Heart right ventricle (tissue), 16 donors: ENCODE data around the gene SLC16A13. TPM values are rescaled to one million over a fixed set of nuclear protein-coding genes. Genes with fewer than 3 reads are reported as not detected.

Experiments used
- ATAC-seq, 8 donors: fragments of 200-7000 bp; cut with Tn5 transposase; one replicate each; pipeline ENCODE4 v1.9.1; 2020; ENCODE audit warnings: mild to moderate bottlenecking in 8 of 8, moderate library complexity in 8 of 8, moderate number of reproducible peaks in 1 of 8
- DNase-seq, 2 donors: peaks; one replicate each; pipeline ENCODE4 v3.0.0-alpha.2; 2020
- H3K27ac ChIP-seq, 10 donors: fragments of 200-600 bp; sonication (generic) in 2 of 10; one replicate each; pipeline versions ENCODE4 v1.5.0 to v1.8.0; 2020 to 2022; ENCODE audit warnings: mild to moderate bottlenecking in 3 of 10
- H3K27me3 ChIP-seq, 7 donors: fragments of 200-600 bp; one replicate each; pipeline ENCODE4 v1.8.0; 2021 to 2022; ENCODE audit warnings: mild to moderate bottlenecking in 2 of 7
- H3K36me3 ChIP-seq, 9 donors: fragments of 200-600 bp; sonication (generic) in 1 of 9; one replicate each; pipeline versions ENCODE4 v1.5.0 to v1.8.0; 2020 to 2022; ENCODE audit warnings: mild to moderate bottlenecking in 2 of 9
- H3K4me1 ChIP-seq, 9 donors: fragments of 200-600 bp; sonication (generic) in 1 of 9; one replicate each; pipeline versions ENCODE4 v1.5.0 to v1.8.0; 2020 to 2022; ENCODE audit warnings: mild to moderate bottlenecking in 4 of 9
- H3K4me3 ChIP-seq, 10 donors: fragments of 200-600 bp; sonication (generic) in 2 of 10; one replicate each; pipeline versions ENCODE4 v1.5.0 to v1.8.0; 2020 to 2022; ENCODE audit warnings: mild to moderate bottlenecking in 7 of 10, moderate library complexity in 2 of 10
- H3K9me3 ChIP-seq, 11 donors: fragments of 200-600 bp in 10 of 11; sonication (generic) in 2 of 11; one replicate each; pipeline versions ENCODE4 v1.5.0 to v1.8.0; 2013 to 2022; ENCODE audit warnings: mild to moderate bottlenecking in 2 of 11, control low read depth in 1 of 11, moderate library complexity in 1 of 11
- CTCF ChIP-seq, 9 donors: fragments of 200-600 bp; sonication (generic) in 2 of 9; IDR thresholded peaks; one replicate each; pipeline versions ENCODE4 v1.5.0 to v1.8.0; 2021 to 2022; ENCODE audit warnings: antibody characterized with exemption in 9 of 9, mild to moderate bottlenecking in 5 of 9, moderate library complexity in 1 of 9
- WGBS, 2 donors: extraction: QIAGEN DNeasy Blood & Tissue Kit; methylation state at CpG; one replicate each; pipeline ENCODE4 v1.1.7; 2013; ENCODE audit warnings: inconsistent platforms in 1 of 2; 5-methylcytosine and 5-hydroxymethylcytosine counted together
- intact Hi-C, 10 donors: fragments of 100-400 bp; cut with DNase I; formaldehyde crosslinking; loops; one replicate each; pipeline versions ENCODE4 v1.11.1 to v1.14.2; 2022
- polyA plus RNA-seq, 2 donors: library from polyadenylated mRNA; stranded (reverse); fragments of 200-250 nt; gene quantifications; one replicate each; pipeline ENCODE4 v1.2.3, GENCODE V29; 2013
- total RNA-seq, 10 donors: library from RNA; stranded (reverse); fragmentation: NEBNext Ultra II Directional in 3 of 10; extraction: Animal tissue kit (Norgen Biotek cat#: 25700) in 3 of 10; gene quantifications; one replicate each; pipeline versions ENCODE4 v1.2.1 to v1.2.4, GENCODE V29; 2021 to 2023
- donor health status: Arrhythmogenic right ventricular cardiomyopathy.
- donor health status: ischemic (EF 13 %, LVEDD 7.1; RV severe dilation, severe dysfunction).
- donor health status: healthy with polysubstance abuse.
- donor health status: DM: no; HTN: yes; CAD: no.
- donor health status: DM: no; HTN: no; CAD: no.
- donor health status: ischemic (EF 25% LVEDD 6.9; RV normal size, moderate dysfunction).
- donor health status: ischemic (EF 25% LVEDD 5.7; RV mildly dilated, moderate dysfunction).
- donor health status: healthy.
- donor health status: DM: yes; HTN: yes; CAD: no.
- donor health status: Ischemic cardiomyopathy.
- donor health status: ischemic (EF 35%, LVEDD 5.7; RV mildly dilated, moderate dysfunction).
- donor health status: nonischemic (EF 11% LVEDD 7.7; RV severe dilation, severe dysfunction).
- donor health status: DM: yes; HTN: yes; CAD: no.
- donor health status: PGD.
- donor health status: ischemic (EF 29% LVEDD 5.4; RV normal size, mild dysfunction).
- donor health status: nonischemic (EF 23%, LVEDD 6.1; RV moderate dilation, normal function).

The SLC16A13 gene
- total and polyA plus RNA-seq, 12 donors: 0.70 to 2.1 (median 1.5) TPM

GRCh38 chr17:7039832-7040231 is 4.0 kb downstream of the SLC16A13 start:
- peaks cover 9 to 50% (median 32%) of the 10 kb centered on the region in 9 donors for H3K4me1 ChIP-seq

GRCh38 chr17:7041607-7042500 is 6.0 kb downstream of the SLC16A13 start:
- Histone ChIP-seq H3K4me1 (peaks cover 9 to 43% (median 34%) of the 10 kb centered on the region in 9 donors), H3K9me3 (no peaks in the 10 kb centered on the region), H3K27ac (peak overlapping the region in 7 of 10 donors; percentile 31 to 72 (median 48)), H3K4me3 (peak overlapping the region in 9 of 10 donors; percentile 40 to 63 (median 56)), H3K36me3 (no peaks in the 10 kb centered on the region), H3K27me3 (peaks cover 5 to 53% (median 26%) of the 10 kb centered on the region in 7 donors)
- ATAC-seq (peak in 5 of 8 donors; percentile 2 to 24 (median 5)), DNase-seq (no peak)
- no peak for TF ChIP-seq CTCF (IDR thresholded peaks at IDR 0.05)
- intact Hi-C loops: loop anchor here in 3 of 10 donors (10.0 kb wide), 2 partner anchors 253 to 263 kb away; partner anchors contain the start of genes YBX2 (in 2 of the 3) and EIF5A (in 1 of the 3)
- WGBS, 2 donors: 29 to 40% methylated on average over 43 of the region's 43 CpGs

More at GRCh38 chr17:7039832-7040231, 4.0 kb downstream of the SLC16A13 start:
- no peak for TF ChIP-seq CTCF (IDR thresholded peaks at IDR 0.05)
- H3K27ac ChIP-seq: no peak overlapping the region
- H3K9me3 ChIP-seq: no peaks in the 10 kb centered on the region
- intact Hi-C loops: loop anchor here in 3 of 10 donors (10.0 kb wide), 2 partner anchors 255 to 265 kb away; partner anchors contain the start of genes YBX2 (in 2 of the 3) and EIF5A (in 1 of the 3)
- H3K36me3 ChIP-seq: no peaks in the 10 kb centered on the region
- peaks cover 5 to 36% (median 26%) of the 10 kb centered on the region in 7 donors for H3K27me3 ChIP-seq
- no peak for DNase-seq
- 93 to 94% methylated on average over 5 of the region's 5 CpGs for WGBS, 2 donors
- no peak overlapping the region for H3K4me3 ChIP-seq
- no peak for ATAC-seq

- peak in 1 of 2 donors; percentile 22 for DNase-seq
- H3K27ac ChIP-seq: peak overlapping the region in 7 of 10 donors; percentile 42 to 72 (median 67)
- peaks cover 5 to 53% (median 26%) of the 10 kb centered on the region in 7 donors for H3K27me3 ChIP-seq
- WGBS, 2 donors: 9 to 18% methylated on average over 52 to 53 of the region's 53 CpGs
- TF ChIP-seq CTCF (IDR thresholded peaks at IDR 0.05): no peak
- peak overlapping the region in 9 of 10 donors; percentile 40 to 63 (median 56) for H3K4me3 ChIP-seq
- H3K9me3 ChIP-seq: no peaks in the 10 kb centered on the region
- peaks cover 9 to 44% (median 37%) of the 10 kb centered on the region in 9 donors for H3K4me1 ChIP-seq
- ATAC-seq: peak; percentile 7 to 53 (median 26)
- H3K36me3 ChIP-seq: no peaks in the 10 kb centered on the region
- intact Hi-C loops: loop anchor here in 3 of 10 donors (10.0 kb wide), 2 partner anchors 252 to 262 kb away; partner anchors contain the start of genes YBX2 (in 2 of the 3) and EIF5A (in 1 of the 3)
Measured at GRCh38 chr17:7042501-7043181, 6.8 kb downstream of the SLC16A13 start.

- WGBS, 2 donors: 1 to 5% methylated on average over 21 of the region's 21 CpGs
- peak; percentile 7 to 66 (median 44) for ATAC-seq
- no peak for DNase-seq
- intact Hi-C loops: loop anchor here in 3 of 10 donors (10.0 kb wide), 2 partner anchors 252 to 262 kb away; partner anchors contain the start of genes YBX2 (in 2 of the 3) and EIF5A (in 1 of the 3)
- peak overlapping the region in 8 of 10 donors; percentile 42 to 72 (median 66) for H3K27ac ChIP-seq
- H3K9me3 ChIP-seq: no peaks in the 10 kb centered on the region
- peak overlapping the region; percentile 40 to 63 (median 55) for H3K4me3 ChIP-seq
- peaks cover 5 to 54% (median 29%) of the 10 kb centered on the region in 7 donors for H3K27me3 ChIP-seq
- TF ChIP-seq CTCF (IDR thresholded peaks at IDR 0.05): no peak
- peaks cover 9 to 44% (median 37%) of the 10 kb centered on the region in 9 donors for H3K4me1 ChIP-seq
- no peaks in the 10 kb centered on the region for H3K36me3 ChIP-seq
Measured at GRCh38 chr17:7043182-7043496, 7.3 kb downstream of the SLC16A13 start.
